CMK (cell line): ENCODE data around the gene MAPT.
"Not testable (repeated sequence)": the region's sequence is repeated elsewhere in the genome, so short reads cannot be mapped to it uniquely, and the experiment has no call there.

Experiments
- DNase-seq: peaks from one replicate; pipeline ENCODE4 v3.0.0-alpha.2; 2010; ENCODE audit warnings: low read depth

MAPT gene

GRCh38 chr17:45953561-45953960 is 59.2 kb downstream of the MAPT start:
- no peak for DNase-seq

GRCh38 chr17:45954914-45955313 is 60.6 kb downstream of the MAPT start:
- DNase-seq = no peak

GRCh38 chr17:45955326-45955725 is 61.0 kb downstream of the MAPT start:
- no peak for DNase-seq

GRCh38 chr17:45956090-45956489 is 61.7 kb downstream of the MAPT start:
- no peak for DNase-seq

GRCh38 chr17:45956746-45957145 is 62.4 kb downstream of the MAPT start:
- DNase-seq = not testable (repeated sequence)

- no peak for DNase-seq
Measured at GRCh38 chr17:45958307-45958706, 64.0 kb downstream of the MAPT start.

- no peak for DNase-seq
Measured at GRCh38 chr17:45958994-45959665, 64.8 kb downstream of the MAPT start.

GRCh38 chr17:45960311-45960710 is 66.0 kb downstream of the MAPT start:
- DNase-seq = no peak

- no peak for DNase-seq
Measured at GRCh38 chr17:45961206-45961605, 66.9 kb downstream of the MAPT start.

GRCh38 chr17:45962221-45962972 is 68.0 kb downstream of the MAPT start:
- no peak for DNase-seq

GRCh38 chr17:45963283-45963682 is 68.9 kb downstream of the MAPT start:
- no peak for DNase-seq

- DNase-seq = no peak
Measured at GRCh38 chr17:45963889-45964288, 69.5 kb downstream of the MAPT start.

GRCh38 chr17:45964634-45965033 is 70.3 kb downstream of the MAPT start:
- DNase-seq = no peak

- no peak for DNase-seq
Measured at GRCh38 chr17:45965812-45966211, 71.5 kb downstream of the MAPT start.

GRCh38 chr17:45966606-45967280 is 72.4 kb downstream of the MAPT start:
- DNase-seq = no peak

- DNase-seq = no peak
Measured at GRCh38 chr17:45967378-45967777, 73.0 kb downstream of the MAPT start.

- no peak for DNase-seq
Measured at GRCh38 chr17:45968732-45969131, 74.4 kb downstream of the MAPT start.

GRCh38 chr17:45969726-45970125 is 75.4 kb downstream of the MAPT start:
- DNase-seq = no peak

- DNase-seq = no peak
Measured at GRCh38 chr17:45970659-45971058, 76.3 kb downstream of the MAPT start.

GRCh38 chr17:45971698-45972141 is 77.4 kb downstream of the MAPT start:
- no peak for DNase-seq

GRCh38 chr17:45972531-45972930 is 78.2 kb downstream of the MAPT start:
- no peak for DNase-seq

- no peak for DNase-seq
Measured at GRCh38 chr17:45973099-45973780, 78.9 kb downstream of the MAPT start.
